Activated T-helper 1 cell treated with anti-CD3 and anti-CD28 coated beads, Interleukin-12 subunit alpha, Interleukin-12 subunit beta, Interleukin-2, Interleukin-4 antibody, amounts not matched to agents 30 ng/mL and 10 ng/mL and 1 ng/mL, durations not matched to agents 14 hours and 24 hours and 36 hours (primary cell): ENCODE results near the gene LRRC2. TPM values are rescaled to one million over a fixed set of nuclear protein-coding genes. Genes with fewer than 3 reads are reported as not detected.

Experiments used
- DNase-seq: peaks from one replicate; pipeline ENCODE4 v3.0.0; 2021; ENCODE audit warnings: low spot score
- H3K27ac Mint-ChIP-seq: one replicate; pipeline ENCODE4 v1.8.0; 2021; ENCODE audit warnings: mild to moderate bottlenecking, mixed read lengths
- H3K27me3 Mint-ChIP-seq: one replicate; pipeline ENCODE4 v1.8.0; 2022; ENCODE audit warnings: mild to moderate bottlenecking, moderate library complexity, mixed read lengths; ENCODE audit not compliant: insufficient read depth
- H3K36me3 Mint-ChIP-seq: one replicate; pipeline ENCODE4 v1.8.0; 2021; ENCODE audit warnings: low read depth, mixed read lengths
- H3K4me1 Mint-ChIP-seq: one replicate; pipeline ENCODE4 v1.8.0; 2021; ENCODE audit warnings: low read depth, mixed read lengths
- H3K4me3 Mint-ChIP-seq: one replicate; pipeline ENCODE4 v1.8.0; 2021; ENCODE audit warnings: mild to moderate bottlenecking, moderate library complexity, mixed read lengths
- H3K9me3 Mint-ChIP-seq: one replicate; pipeline ENCODE4 v1.8.0; 2021; ENCODE audit warnings: mixed read lengths
- intact Hi-C: fragments of 100-400 bp; cut with micrococcal nuclease; formaldehyde crosslinking; loops from one replicate; pipeline ENCODE4 v1.15.1; 2024
- total RNA-seq: library from RNA; stranded (reverse); gene quantifications from 2 replicates; pipeline ENCODE4 v1.2.3, GENCODE V29; 2022

LRRC2 gene
- total RNA-seq, 1 donor from 2014 or later, result not detected

DNA sequence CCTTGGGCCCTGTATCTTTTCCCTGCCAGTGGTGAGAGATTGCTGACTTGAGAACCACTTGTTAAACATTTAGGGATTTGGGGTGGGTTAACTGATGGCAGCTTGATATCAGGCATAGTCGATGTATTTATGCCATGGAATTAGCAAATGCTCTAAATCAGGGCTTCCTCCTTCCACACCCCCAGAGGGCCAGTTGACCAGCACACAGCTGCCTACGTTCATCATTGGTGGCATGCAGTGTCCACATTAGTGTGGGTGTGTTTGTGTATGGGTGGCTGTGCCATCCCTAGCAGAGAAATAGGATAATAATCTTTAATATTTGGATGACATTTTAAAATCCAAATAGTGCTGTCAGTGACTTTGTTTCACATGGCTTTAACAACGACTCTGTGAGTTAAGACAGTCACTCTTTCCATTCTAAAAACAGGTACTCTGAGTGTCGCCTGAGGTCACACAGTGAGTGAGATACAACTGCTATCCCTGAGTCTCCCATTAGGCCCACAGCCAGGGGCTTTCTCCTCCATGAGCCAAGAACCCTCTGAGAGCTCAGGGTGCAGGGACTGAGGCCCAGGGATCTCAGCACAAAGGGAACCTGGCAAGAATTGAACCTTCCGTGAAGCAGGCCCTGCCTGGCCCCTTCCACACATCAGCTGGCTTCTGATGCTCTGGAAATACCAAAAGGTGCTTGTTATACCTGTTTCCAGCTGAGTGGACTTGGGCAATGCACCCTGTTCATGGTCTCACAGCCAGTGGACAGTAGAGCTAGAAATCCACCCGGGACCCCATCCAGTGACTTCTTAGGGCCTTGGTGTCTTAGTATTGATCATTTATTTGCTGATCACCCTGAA is 97.1 kb downstream of the LRRC2 start:
- Mint-ChIP-seq H3K27me3 (peaks cover 40% of the 10 kb centered on the region), H3K4me1 (no peaks in the 10 kb centered on the region), H3K9me3 (peaks cover 4% of the 10 kb centered on the region), H3K36me3 (no peaks in the 10 kb centered on the region), H3K27ac (no peak overlapping the region), H3K4me3 (no peak overlapping the region)
- intact Hi-C loops, result no loop called here
- no peak for DNase-seq

DNA sequence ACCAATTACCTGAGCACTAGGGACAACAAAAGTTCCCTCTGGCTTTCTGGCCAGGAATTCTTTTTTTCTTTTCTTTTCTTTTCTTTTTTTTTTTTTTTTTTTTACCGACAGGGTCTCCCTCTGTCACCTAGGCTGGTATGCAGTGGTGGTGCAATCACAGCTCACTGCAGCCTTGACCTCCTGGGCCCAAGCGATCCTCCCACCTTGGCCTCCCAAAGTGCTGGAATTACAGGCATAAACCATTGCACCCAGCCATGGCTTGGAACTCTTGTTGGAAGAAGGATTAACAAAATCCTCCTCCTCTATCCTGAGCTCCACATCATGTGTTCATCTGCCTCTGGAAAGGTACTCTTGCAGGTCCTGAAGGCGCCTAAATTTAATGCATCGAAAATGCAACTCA is 98.5 kb downstream of the LRRC2 start:
- no peak for DNase-seq
- Mint-ChIP-seq H3K4me3 (no peak overlapping the region), H3K27ac (no peak overlapping the region), H3K36me3 (no peaks in the 10 kb centered on the region), H3K4me1 (no peaks in the 10 kb centered on the region), H3K9me3 (no peaks in the 10 kb centered on the region), H3K27me3 (peaks cover 45% of the 10 kb centered on the region)
- intact Hi-C loops, result no loop called here

DNA sequence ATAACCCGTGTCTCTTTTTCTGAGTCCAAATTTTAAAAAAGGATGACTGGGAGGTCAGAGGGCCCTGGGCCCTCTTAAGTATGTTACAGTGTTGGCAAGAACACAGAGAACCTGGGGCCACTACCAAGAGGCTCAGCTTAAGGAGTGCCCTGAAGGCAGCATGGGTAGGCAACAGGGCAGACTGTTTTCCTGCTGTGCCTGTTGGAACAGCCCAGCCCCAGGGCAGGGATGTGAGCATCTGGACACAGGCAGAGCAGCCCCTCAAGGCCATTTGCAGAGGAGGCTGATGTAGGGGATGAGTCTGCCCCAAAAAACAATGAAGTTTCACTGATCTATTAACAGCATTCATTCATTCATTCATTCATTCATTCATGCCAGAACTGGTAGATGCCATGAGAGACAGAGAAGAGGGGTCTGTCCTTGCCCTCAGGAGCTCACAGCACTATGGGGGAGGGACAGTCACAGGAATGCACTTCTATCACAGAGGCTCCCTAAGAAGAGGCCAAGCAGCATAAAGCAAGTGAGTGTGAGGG is 99.2 kb downstream of the LRRC2 start:
- H3K4me1 Mint-ChIP-seq, result no peaks in the 10 kb centered on the region
- H3K4me3 Mint-ChIP-seq, result no peak overlapping the region
- peaks cover 46% of the 10 kb centered on the region for H3K27me3 Mint-ChIP-seq
- H3K9me3 Mint-ChIP-seq, result no peaks in the 10 kb centered on the region
- H3K36me3 Mint-ChIP-seq, result no peaks in the 10 kb centered on the region
- H3K27ac Mint-ChIP-seq, result no peak overlapping the region
- intact Hi-C loops, result no loop called here
- DNase-seq, result no peak

DNA sequence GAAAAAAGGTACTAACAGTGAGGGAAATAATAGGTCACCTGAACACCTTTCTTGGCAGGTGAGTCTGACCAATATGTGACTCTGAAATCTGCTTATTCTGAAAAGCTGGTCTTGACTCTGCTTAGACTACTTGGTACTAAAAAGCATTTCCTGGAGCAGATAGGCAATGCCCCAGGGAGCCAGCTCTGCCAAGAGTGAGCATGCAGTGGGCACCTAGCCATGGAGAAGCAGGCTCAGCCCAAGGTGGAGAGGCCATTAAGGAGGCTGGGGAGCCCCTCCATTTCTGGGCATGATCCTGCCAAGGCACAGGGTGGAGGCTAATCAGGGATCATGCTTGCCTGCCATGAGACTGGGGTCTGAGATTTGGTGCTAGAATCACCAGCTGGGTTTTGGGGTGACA is 99.8 kb downstream of the LRRC2 start:
- intact Hi-C loops, result no loop called here

More for the DNA sequence above, 99.8 kb downstream of the LRRC2 start:
- DNase-seq, result no peak
- H3K4me1 Mint-ChIP-seq, result no peaks in the 10 kb centered on the region
- H3K27me3 Mint-ChIP-seq, result peaks cover 52% of the 10 kb centered on the region
- no peaks in the 10 kb centered on the region for H3K9me3 Mint-ChIP-seq
- no peak overlapping the region for H3K4me3 Mint-ChIP-seq
- no peak overlapping the region for H3K27ac Mint-ChIP-seq
- H3K36me3 Mint-ChIP-seq, result no peaks in the 10 kb centered on the region

Other genes starting within 250 kb of the LRRC2 start
- gene CCR2, start 212.2 kb downstream of the LRRC2 start, total RNA-seq, result 20.6 and 21.0 TPM in 2 replicates
- 5.8 TPM in 2 replicates for gene CCR5, start 195.4 kb downstream of the LRRC2 start, total RNA-seq
- 2.2 and 3.9 TPM in 2 replicates for gene CCRL2, start 159.0 kb downstream of the LRRC2 start, total RNA-seq
- not detected in 2 replicates for gene LTF, start 101.4 kb downstream of the LRRC2 start, total RNA-seq
- gene RTP3, start 68.3 kb downstream of the LRRC2 start, total RNA-seq, result not detected in 2 replicates
- gene FAM240A, start 46.2 kb upstream of the LRRC2 start, total RNA-seq, result not detected in 2 replicates
- gene ALS2CL, start 127.4 kb upstream of the LRRC2 start, total RNA-seq, result 0.10 and 0.22 TPM in 2 replicates
- 0.34 TPM in 1 of 2 replicates, not detected in the other for gene TMIE, start 135.1 kb upstream of the LRRC2 start, total RNA-seq
- not detected in 2 replicates for gene PRSS50, start 151.6 kb upstream of the LRRC2 start, total RNA-seq